NCI-H345 (cell line): ENCODE results near the gene CAMK2B.

Experiments used
- DNase-seq: peaks from one replicate; lab custom pipeline; 2025; lab: John Stamatoyannopoulos, UW

Gene CAMK2B

GRCh38 chr7:44256459-44256858, 68.9 kb downstream of the CAMK2B start:
- no peak for DNase-seq

- no peak for DNase-seq
Observed at GRCh38 chr7:44251881-44252280, 73.5 kb downstream of the CAMK2B start.

- no peak for DNase-seq
Observed at GRCh38 chr7:44251269-44251668, 74.1 kb downstream of the CAMK2B start.

GRCh38 chr7:44249639-44250234, 75.7 kb downstream of the CAMK2B start:
- no peak for DNase-seq

- no peak for DNase-seq
Observed at GRCh38 chr7:44247868-44248651, 77.3 kb downstream of the CAMK2B start.

- DNase-seq, result no peak
Observed at GRCh38 chr7:44246396-44247113, 78.8 kb downstream of the CAMK2B start.

GRCh38 chr7:44244282-44244681, 81.1 kb downstream of the CAMK2B start:
- DNase-seq, result no peak

GRCh38 chr7:44242091-44242490, 83.3 kb downstream of the CAMK2B start:
- no peak for DNase-seq

- DNase-seq, result peak; percentile 52
Observed at GRCh38 chr7:44240983-44241510, 84.3 kb downstream of the CAMK2B start.

- no peak for DNase-seq
Observed at GRCh38 chr7:44240376-44240775, 85.0 kb downstream of the CAMK2B start.

GRCh38 chr7:44239361-44239760, 86.0 kb downstream of the CAMK2B start:
- DNase-seq, result no peak

GRCh38 chr7:44238116-44238695, 87.2 kb downstream of the CAMK2B start:
- DNase-seq, result no peak

GRCh38 chr7:44237696-44238095, 87.7 kb downstream of the CAMK2B start:
- DNase-seq, result no peak

- no peak for DNase-seq
Observed at GRCh38 chr7:44236333-44236728, 89.1 kb downstream of the CAMK2B start.

GRCh38 chr7:44235582-44236332, 89.6 kb downstream of the CAMK2B start:
- DNase-seq, result no peak

- no peak for DNase-seq
Observed at GRCh38 chr7:44235066-44235465, 90.3 kb downstream of the CAMK2B start.

- DNase-seq, result no peak
Observed at GRCh38 chr7:44232901-44233715, 92.3 kb downstream of the CAMK2B start.

- no peak for DNase-seq
Observed at GRCh38 chr7:44232396-44232795, 93.0 kb downstream of the CAMK2B start.

- DNase-seq, result no peak
Observed at GRCh38 chr7:44231088-44231487, 94.3 kb downstream of the CAMK2B start.

GRCh38 chr7:44230286-44230685, 95.1 kb downstream of the CAMK2B start:
- DNase-seq, result no peak
